Stimulated activated naive CD8-positive, alpha-beta T cell treated with anti-CD3 and anti-CD28 coated beads, Interleukin-15, amount 100 ng/mL, for 72 hours (primary cell): Measurements from ENCODE around the gene HIPK2.
"Not testable (repeated sequence)": the region's sequence is repeated elsewhere in the genome, so short reads cannot be mapped to it uniquely, and the experiment has no call there.

ENCODE experiments used
- ATAC-seq: fragments of 150-1000 bp; cut with Tn5 transposase; 2 replicates; pipeline ENCODE4 v1.10.0; 2021; ENCODE audit warnings: mild to moderate bottlenecking, moderate library complexity
- DNase-seq, 2 donors: peaks; one replicate each; pipeline ENCODE4 v3.0.0; 2021 to 2022
- H3K27ac Mint-ChIP-seq, 2 donors: one replicate each; pipeline ENCODE4 v1.8.0; 2022; ENCODE audit warnings: mild to moderate bottlenecking in 2 of 2, mixed read lengths in 2 of 2, moderate library complexity in 2 of 2
- H3K27me3 Mint-ChIP-seq: one replicate; pipeline ENCODE4 v1.8.0; 2022; ENCODE audit warnings: mixed read lengths
- H3K4me1 Mint-ChIP-seq: one replicate; pipeline ENCODE4 v1.8.0; 2022; ENCODE audit warnings: mild to moderate bottlenecking, mixed read lengths
- H3K4me3 Mint-ChIP-seq, 2 donors: one replicate each; pipeline ENCODE4 v1.8.0; 2022; ENCODE audit warnings: mild to moderate bottlenecking in 2 of 2, mixed read lengths in 2 of 2, moderate library complexity in 1 of 2
- H3K9me3 Mint-ChIP-seq, 2 donors: one replicate each; pipeline ENCODE4 v1.8.0; 2022; ENCODE audit warnings: mixed read lengths in 2 of 2

Gene HIPK2

DNA sequence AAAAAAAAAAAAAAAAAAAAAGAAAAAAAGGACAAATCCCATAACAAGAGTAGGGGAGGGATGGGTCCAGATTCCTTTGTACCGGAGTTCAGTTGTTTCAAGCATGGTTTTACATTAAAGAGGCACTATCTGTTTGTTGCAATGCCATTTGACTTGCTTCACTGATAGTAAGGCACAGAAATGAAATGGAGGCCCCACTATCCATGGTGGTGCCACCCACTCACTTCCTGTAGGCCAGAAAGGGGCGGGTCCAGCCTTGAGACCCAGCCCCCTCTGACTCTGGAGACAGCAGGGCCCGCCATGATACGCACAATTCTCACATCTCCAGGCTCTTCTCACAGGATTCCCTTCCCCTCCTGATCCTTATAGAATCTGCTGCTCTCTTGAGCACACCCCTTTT is 154.3 kb downstream of the HIPK2 start:
- ATAC-seq = peak; percentile 72
- H3K4me3 Mint-ChIP-seq = no peak overlapping the region
- peak in 1 of 2 donors; percentile 16 for DNase-seq
- peak overlapping the region in 1 of 2 donors; percentile 72 for H3K27ac Mint-ChIP-seq
- peaks cover 62% of the 10 kb centered on the region for H3K4me1 Mint-ChIP-seq
- no peaks in the 10 kb centered on the region for H3K27me3 Mint-ChIP-seq
- H3K9me3 Mint-ChIP-seq = no peaks in the 10 kb centered on the region

GRCh38 chr7:139620676-139621344 is 157.0 kb downstream of the HIPK2 start:
- H3K27ac Mint-ChIP-seq = no peak overlapping the region

GRCh38 chr7:139619367-139619657 is 158.5 kb downstream of the HIPK2 start:
- no peak overlapping the region for H3K4me3 Mint-ChIP-seq
- DNase-seq (no peak), ATAC-seq (no peak)
- H3K27ac Mint-ChIP-seq = no peak overlapping the region
- peaks cover 22% of the 10 kb centered on the region for H3K4me1 Mint-ChIP-seq
- H3K27me3 Mint-ChIP-seq = no peaks in the 10 kb centered on the region
- no peaks in the 10 kb centered on the region for H3K9me3 Mint-ChIP-seq

More at GRCh38 chr7:139620676-139621344, 157.0 kb downstream of the HIPK2 start:
- H3K9me3 Mint-ChIP-seq = no peaks in the 10 kb centered on the region
- ATAC-seq (peak; percentile 76), DNase-seq (peak; percentile 48 to 54)
- H3K4me3 Mint-ChIP-seq = no peak overlapping the region
- peaks cover 37% of the 10 kb centered on the region for H3K4me1 Mint-ChIP-seq
- H3K27me3 Mint-ChIP-seq = no peaks in the 10 kb centered on the region

DNA sequence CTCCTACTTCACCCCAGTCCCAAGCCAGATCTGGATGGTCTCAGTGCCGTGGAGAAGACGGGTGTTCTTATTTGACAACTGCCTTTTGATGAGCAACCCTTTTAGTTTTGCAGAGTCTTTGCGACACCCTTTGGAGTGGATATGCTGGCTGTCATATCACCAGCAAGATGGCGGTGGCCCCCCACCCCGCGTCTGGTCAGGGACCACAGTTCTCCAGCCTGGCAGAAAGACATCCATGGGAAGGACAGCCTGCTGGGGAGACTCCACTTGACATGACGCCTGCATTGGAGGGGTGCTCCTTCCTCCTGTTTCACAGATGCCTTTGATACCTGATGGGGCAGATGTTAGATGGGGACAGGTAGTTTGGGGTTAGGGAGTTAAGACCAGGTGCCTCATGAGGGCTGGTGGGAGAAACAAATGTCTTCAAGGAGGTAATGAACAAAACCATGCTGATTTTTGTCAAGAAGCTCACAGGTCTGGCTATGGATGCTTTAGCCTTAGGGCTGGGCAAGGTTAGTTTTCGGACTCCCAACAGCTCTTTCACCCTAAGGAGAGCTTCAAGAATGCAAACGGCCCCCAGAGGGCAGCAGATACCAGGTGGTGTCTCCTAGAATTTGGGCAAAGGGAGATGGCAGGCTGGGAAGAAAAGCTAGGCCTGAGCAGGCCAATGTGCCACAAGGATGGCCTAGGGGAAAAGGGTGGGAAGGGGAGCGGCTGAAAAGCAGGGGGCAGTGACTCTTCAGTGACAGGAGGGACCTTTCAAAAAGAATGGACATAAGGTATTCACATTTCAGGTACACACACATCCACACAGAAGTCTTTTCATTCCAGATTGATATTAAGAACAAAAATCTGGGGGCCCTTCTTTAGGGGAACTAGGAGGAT is 159.1 kb downstream of the HIPK2 start:
- peak; percentile 16 to 29 for DNase-seq
- Mint-ChIP-seq H3K27me3 (no peaks in the 10 kb centered on the region), H3K4me1 (peaks cover 17% of the 10 kb centered on the region), H3K27ac (peak overlapping the region in 1 of 2 donors; percentile 75), H3K4me3 (no peak overlapping the region), H3K9me3 (no peaks in the 10 kb centered on the region)
- ATAC-seq = no peak

DNA sequence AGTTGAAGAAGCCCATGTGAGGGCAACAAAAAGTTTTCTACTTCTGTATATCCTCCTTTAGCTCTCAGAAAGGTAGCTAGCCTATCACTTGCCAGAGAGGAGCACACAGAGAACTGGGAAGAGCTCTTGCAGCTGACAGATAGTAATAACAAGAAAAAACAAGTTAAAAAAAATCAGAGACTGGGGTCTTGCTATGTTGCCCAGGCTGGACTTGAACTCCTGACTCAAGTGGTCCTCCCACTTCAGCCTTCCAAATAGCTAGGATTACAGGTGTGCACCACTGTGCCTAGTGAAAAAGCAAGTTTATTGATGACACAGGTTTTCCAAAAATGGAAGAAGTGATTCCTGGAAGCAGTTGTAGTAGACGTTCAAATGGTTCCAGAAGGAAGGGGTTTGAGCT is 160.7 kb downstream of the HIPK2 start:
- ATAC-seq (no peak), DNase-seq (no peak)
- peaks cover 7% of the 10 kb centered on the region for H3K4me1 Mint-ChIP-seq
- H3K9me3 Mint-ChIP-seq = no peaks in the 10 kb centered on the region
- no peak overlapping the region for H3K4me3 Mint-ChIP-seq
- H3K27me3 Mint-ChIP-seq = no peaks in the 10 kb centered on the region
- no peak overlapping the region for H3K27ac Mint-ChIP-seq

DNA sequence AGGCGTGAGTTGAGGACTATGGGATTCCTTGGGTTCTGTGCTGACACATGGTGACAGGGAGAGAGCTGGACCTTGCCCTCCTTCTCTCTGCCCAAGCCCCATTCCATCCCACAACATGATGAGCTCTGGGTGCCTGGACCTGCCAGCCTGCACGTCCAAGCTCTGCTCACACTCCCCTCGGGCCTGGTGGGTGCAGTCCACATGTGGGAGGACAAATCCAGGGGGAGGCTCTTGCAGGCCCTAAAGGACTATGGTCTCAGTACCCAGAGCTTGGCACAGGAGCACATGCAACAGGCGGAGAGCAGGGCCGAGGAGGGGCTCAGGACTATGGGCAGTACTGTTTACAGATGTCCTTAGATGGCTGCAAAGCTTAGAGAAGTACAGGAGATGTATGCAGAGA is 162.9 kb downstream of the HIPK2 start:
- H3K27ac Mint-ChIP-seq = no peak overlapping the region
- H3K4me3 Mint-ChIP-seq = no peak overlapping the region
- ATAC-seq (no peak), DNase-seq (no peak)
- H3K9me3 Mint-ChIP-seq = no peaks in the 10 kb centered on the region
- H3K27me3 Mint-ChIP-seq = no peaks in the 10 kb centered on the region
- H3K4me1 Mint-ChIP-seq = no peaks in the 10 kb centered on the region

DNA sequence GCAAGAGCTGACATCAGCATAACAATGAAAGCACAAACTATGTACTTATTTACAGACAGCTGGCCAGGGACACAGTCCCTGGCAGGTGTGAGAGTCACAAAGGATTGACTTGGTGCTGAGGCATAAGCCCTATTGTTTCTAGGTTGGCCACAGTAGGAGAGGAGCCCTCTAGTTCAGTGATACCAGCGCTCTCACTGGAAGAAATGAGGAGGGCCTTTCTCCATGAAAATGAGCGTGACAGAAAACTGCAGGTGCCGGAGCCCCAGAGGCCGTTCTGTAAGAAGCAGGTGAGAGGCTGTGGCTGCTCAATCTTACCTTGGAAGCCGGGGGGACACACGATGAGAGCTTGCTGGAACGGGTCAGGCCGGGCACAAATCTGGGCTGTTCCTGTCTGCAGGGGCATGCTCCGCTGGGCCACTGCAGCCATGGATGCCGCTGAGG is 163.8 kb downstream of the HIPK2 start:
- no peak overlapping the region for H3K27ac Mint-ChIP-seq
- no peaks in the 10 kb centered on the region for H3K4me1 Mint-ChIP-seq
- no peak overlapping the region for H3K4me3 Mint-ChIP-seq
- ATAC-seq (no peak), DNase-seq (no peak)
- no peaks in the 10 kb centered on the region for H3K9me3 Mint-ChIP-seq
- no peaks in the 10 kb centered on the region for H3K27me3 Mint-ChIP-seq

DNA sequence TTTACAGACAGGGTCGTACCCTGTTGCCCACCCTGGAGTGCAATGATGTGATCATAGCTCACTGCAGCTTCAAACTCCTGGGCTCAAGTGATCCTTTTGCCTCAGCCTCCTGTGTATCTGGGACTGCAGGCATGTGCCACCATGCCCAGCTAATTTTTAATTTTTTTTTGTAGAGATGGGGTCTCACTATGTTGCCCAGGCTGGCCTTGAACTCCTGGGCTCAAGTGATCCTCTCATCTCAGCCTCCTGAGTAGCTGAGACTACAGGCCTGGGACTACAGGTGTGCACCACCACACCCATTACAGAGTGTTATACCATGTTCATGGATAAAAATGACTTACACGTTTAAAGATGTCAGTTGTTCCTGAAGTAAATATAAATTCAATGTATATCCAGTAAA is 166.2 kb downstream of the HIPK2 start:
- not testable (repeated sequence) for H3K27me3 Mint-ChIP-seq, H3K4me1 Mint-ChIP-seq, DNase-seq, H3K27ac Mint-ChIP-seq, ATAC-seq, H3K4me3 Mint-ChIP-seq, H3K9me3 Mint-ChIP-seq

DNA sequence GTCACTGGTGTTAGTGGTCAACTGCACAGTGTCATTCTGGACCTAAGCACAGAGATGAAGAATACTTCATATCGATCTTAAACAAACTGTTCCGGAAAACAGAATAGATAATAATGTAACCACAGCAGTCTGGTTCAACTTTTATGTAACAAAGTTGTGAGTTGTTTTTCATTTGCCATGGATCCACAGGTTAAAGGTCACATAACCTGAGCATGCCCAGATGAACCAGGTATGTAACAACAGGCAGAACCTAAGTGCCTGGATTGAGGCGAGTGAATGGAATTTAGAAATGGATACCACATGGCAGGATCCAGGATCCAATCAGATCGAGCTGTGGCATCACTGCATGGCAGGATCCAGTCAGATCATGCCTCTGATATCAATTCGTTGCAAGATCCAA is 167.2 kb downstream of the HIPK2 start:
- ATAC-seq = no peak
- H3K4me3 Mint-ChIP-seq = no peak overlapping the region
- H3K27me3 Mint-ChIP-seq = no peaks in the 10 kb centered on the region

DNA sequence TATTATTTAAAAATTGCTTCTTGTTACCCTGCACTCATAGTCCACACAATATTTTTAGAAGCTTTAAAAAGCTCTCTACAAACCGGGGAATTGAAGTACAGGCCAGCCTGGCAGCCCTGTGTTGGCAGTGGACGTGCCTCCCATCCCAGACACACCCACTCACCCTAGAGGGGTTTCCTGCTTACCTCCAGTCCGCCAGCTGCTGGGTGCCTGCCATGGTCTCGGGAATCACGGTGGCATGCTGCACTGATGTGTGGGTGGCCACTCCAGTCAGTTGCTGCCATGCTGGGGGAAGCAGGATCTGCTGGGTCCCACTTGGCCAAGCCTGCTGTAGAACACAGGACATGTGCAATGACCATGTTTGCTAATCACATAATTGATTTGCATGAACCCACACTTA is 173.9 kb downstream of the HIPK2 start:
- Mint-ChIP-seq H3K9me3 (no peaks in the 10 kb centered on the region), H3K4me3 (no peak overlapping the region), H3K27ac (no peak overlapping the region), H3K4me1 (no peaks in the 10 kb centered on the region), H3K27me3 (no peaks in the 10 kb centered on the region)
- DNase-seq = no peak
- ATAC-seq = no peak

More for the DNA sequence above, 167.2 kb downstream of the HIPK2 start:
- H3K27ac Mint-ChIP-seq = no peak overlapping the region
- no peak for DNase-seq
- no peaks in the 10 kb centered on the region for H3K9me3 Mint-ChIP-seq
- H3K4me1 Mint-ChIP-seq = no peaks in the 10 kb centered on the region

GRCh38 chr7:139603282-139603681 is 174.5 kb downstream of the HIPK2 start:
- Mint-ChIP-seq H3K9me3 (no peaks in the 10 kb centered on the region), H3K27me3 (no peaks in the 10 kb centered on the region), H3K4me1 (no peaks in the 10 kb centered on the region), H3K27ac (no peak overlapping the region), H3K4me3 (no peak overlapping the region)
- ATAC-seq = no peak
- DNase-seq = no peak

GRCh38 chr7:139602143-139602722 is 175.6 kb downstream of the HIPK2 start:
- no peak overlapping the region for H3K27ac Mint-ChIP-seq
- ATAC-seq (peak; percentile 69), DNase-seq (no peak)
- no peaks in the 10 kb centered on the region for H3K27me3 Mint-ChIP-seq
- no peak overlapping the region for H3K4me3 Mint-ChIP-seq
- no peaks in the 10 kb centered on the region for H3K4me1 Mint-ChIP-seq
- H3K9me3 Mint-ChIP-seq = no peaks in the 10 kb centered on the region

- no peaks in the 10 kb centered on the region for H3K9me3 Mint-ChIP-seq
- ATAC-seq (no peak), DNase-seq (no peak)
- no peaks in the 10 kb centered on the region for H3K27me3 Mint-ChIP-seq
- no peak overlapping the region for H3K27ac Mint-ChIP-seq
- no peak overlapping the region for H3K4me3 Mint-ChIP-seq
- no peaks in the 10 kb centered on the region for H3K4me1 Mint-ChIP-seq
Measured at GRCh38 chr7:139601176-139601575, 176.6 kb downstream of the HIPK2 start.

DNA sequence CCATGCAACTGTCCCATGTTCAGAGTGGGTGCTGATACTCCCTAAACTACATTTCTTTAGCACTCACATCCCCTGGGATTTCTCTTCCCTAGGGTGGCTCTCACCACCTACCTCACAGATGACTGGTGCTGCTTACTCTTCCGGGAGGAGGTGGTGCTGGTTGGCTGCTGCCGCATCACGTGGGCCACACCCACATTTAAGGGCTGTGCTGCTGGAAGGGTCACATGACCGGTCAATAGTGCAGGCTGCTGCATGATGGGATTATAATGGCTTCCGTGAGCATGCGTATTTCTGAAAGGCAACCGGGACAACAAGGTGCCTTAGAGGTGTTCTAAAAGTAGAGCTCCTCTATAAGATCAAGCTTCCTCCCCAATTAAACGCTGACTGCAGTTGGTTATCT is 177.5 kb downstream of the HIPK2 start:
- H3K9me3 Mint-ChIP-seq = no peaks in the 10 kb centered on the region

DNA sequence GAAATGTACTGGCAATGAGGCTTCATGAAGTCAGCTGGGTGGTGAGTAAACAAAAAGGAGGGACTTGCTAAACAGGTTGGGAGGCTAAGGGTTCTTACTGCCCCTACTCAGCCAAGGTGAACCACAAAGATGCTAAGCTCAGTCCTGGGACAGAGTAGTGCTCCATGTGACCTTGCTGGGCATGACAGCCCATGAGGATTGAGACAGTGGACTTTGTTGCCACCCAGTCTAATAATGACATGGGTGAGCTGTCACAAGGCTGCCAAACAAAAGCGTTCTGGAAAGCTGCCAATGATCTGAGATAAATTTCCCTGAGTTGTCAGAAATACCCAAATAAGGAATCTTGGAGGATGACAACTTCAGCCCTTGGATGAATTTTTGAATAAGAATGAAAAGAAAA is 179.2 kb downstream of the HIPK2 start:
- no peaks in the 10 kb centered on the region for H3K4me1 Mint-ChIP-seq

More for the DNA sequence above, 177.5 kb downstream of the HIPK2 start:
- ATAC-seq = no peak
- DNase-seq = no peak
- H3K27me3 Mint-ChIP-seq = no peaks in the 10 kb centered on the region
- no peak overlapping the region for H3K27ac Mint-ChIP-seq
- no peak overlapping the region for H3K4me3 Mint-ChIP-seq
- H3K4me1 Mint-ChIP-seq = no peaks in the 10 kb centered on the region

GRCh38 chr7:139597028-139597427 is 180.8 kb downstream of the HIPK2 start:
- no peaks in the 10 kb centered on the region for H3K4me1 Mint-ChIP-seq
- no peak overlapping the region for H3K4me3 Mint-ChIP-seq
- H3K9me3 Mint-ChIP-seq = no peaks in the 10 kb centered on the region
- no peaks in the 10 kb centered on the region for H3K27me3 Mint-ChIP-seq
- no peak overlapping the region for H3K27ac Mint-ChIP-seq
- no peak for ATAC-seq
- DNase-seq = no peak

More for the DNA sequence above, 179.2 kb downstream of the HIPK2 start:
- H3K27me3 Mint-ChIP-seq = no peaks in the 10 kb centered on the region
- no peaks in the 10 kb centered on the region for H3K9me3 Mint-ChIP-seq
- H3K4me3 Mint-ChIP-seq = no peak overlapping the region
- DNase-seq = no peak
- no peak overlapping the region for H3K27ac Mint-ChIP-seq
- ATAC-seq = no peak
